HCT116 (cell line): ENCODE results near the gene PCDH9. TPM values are rescaled to one million over a fixed set of nuclear protein-coding genes. Genes with fewer than 3 reads are reported as not detected.

Source experiments
- ATAC-seq: fragments of 200-7000 bp; cut with Tn5 transposase; 2 replicates; pipeline ENCODE4 v1.9.1; 2020; ENCODE audit warnings: mild to moderate bottlenecking, moderate library complexity
- BruUV-seq: library from RNA; stranded (reverse); fragments of 400-500 nt; replicated peaks from 2 replicates; lab custom pipeline; 2021; lab: Mats Ljungman, UMichigan
- CTCF ChIA-PET: fragments of 300-600 bp; sonication (Branson Sonifier 250); formaldehyde crosslinking; loops from one replicate; lab custom pipeline; 2021; ENCODE audit warnings: antibody characterized with exemption; lab: Charles Lee
- POLR2A ChIA-PET: fragments of 300-600, 350-600 bp; sonication (Branson Sonifier 250); formaldehyde crosslinking; loops from one replicate; lab custom pipeline; 2021; ENCODE audit warnings: antibody characterized with exemption; lab: Charles Lee
- RAD21 ChIA-PET, 2 experiments: fragments of 300-600 bp; sonication (Branson Sonifier 250); formaldehyde crosslinking; loops; one replicate each; lab custom pipeline; 2023; ENCODE audit warnings: low total read pairs in 2 of 2; ENCODE audit not compliant: uncharacterized antibody in 2 of 2, unreplicated experiment in 2 of 2, low non-redundant PET in 1 of 2; lab: Charles Lee
- DNase-seq: peaks from one replicate; pipeline ENCODE4 v3.0.0-alpha.2; 2010; ENCODE audit warnings: low read depth, low spot score
- H2AFZ ChIP-seq: fragments of 200-600 bp; shearing (Covaris generic), sonication (generic); 2 replicates; pipeline ENCODE4 v1.6.1; 2017; ENCODE audit warnings: low read depth, mixed run types, mixed read lengths, antibody characterized with exemption, low read length; ENCODE audit not compliant: poor library complexity, severe bottlenecking
- H3K27ac ChIP-seq: 2 replicates; pipeline ENCODE4 v1.5.1; 2012; ENCODE audit warnings: low read depth, low read length
- H3K27me3 ChIP-seq: fragments of 200-600 bp; sonication (generic); 2 replicates; pipeline ENCODE4 v1.6.1; 2016; ENCODE audit warnings: mixed run types, low read length, mixed read lengths; ENCODE audit not compliant: insufficient read depth
- H3K36me3 ChIP-seq, 2 experiments: fragments of 200-500 bp in 1 of 2; fragments of 200-600 bp in 1 of 2; sonication (Bioruptor generic) in 1 of 2; sonication (generic) in 1 of 2; 2 replicates each; pipeline versions ENCODE4 v1.5.1 to v1.6.1; 2014 to 2016; ENCODE audit warnings: low read length in 2 of 2, inconsistent platforms in 1 of 2, mixed read lengths in 1 of 2, mixed run types in 1 of 2; ENCODE audit not compliant: insufficient read depth in 2 of 2, control insufficient read depth in 1 of 2
- H3K4me1 ChIP-seq, 2 experiments: fragments of 200-600 bp in 1 of 2; sonication (generic) in 1 of 2; 2 replicates each; pipeline versions ENCODE4 v1.5.1 to v1.6.1; 2012 to 2017; ENCODE audit warnings: low read length in 2 of 2, inconsistent platforms in 1 of 2, mild to moderate bottlenecking in 1 of 2, mixed read lengths in 1 of 2, mixed run types in 1 of 2, moderate library complexity in 1 of 2; ENCODE audit not compliant: insufficient read depth in 2 of 2, control insufficient read depth in 1 of 2
- H3K4me2 ChIP-seq: fragments of 200-600 bp; sonication (generic); 2 replicates; pipeline ENCODE4 v1.6.1; 2017; ENCODE audit warnings: mixed run types, low read length, mixed read lengths
- H3K4me3 ChIP-seq, 2 experiments: fragments of 200-600 bp in 1 of 2; sonication (generic) in 1 of 2; replicated peaks in 1 of 2; 2 replicates each; pipeline ENCODE4 v1.5.1; 2011 to 2016; ENCODE audit warnings: low read length in 2 of 2, control low read depth in 1 of 2, low read depth in 1 of 2, mild to moderate bottlenecking in 1 of 2, mixed read lengths in 1 of 2, mixed run types in 1 of 2
- H3K79me2 ChIP-seq: fragments of 200-600 bp; sonication (generic); 2 replicates; pipeline ENCODE4 v1.6.1; 2017; ENCODE audit warnings: mild to moderate bottlenecking, mixed run types, low read length, moderate library complexity, mixed read lengths; ENCODE audit not compliant: insufficient read depth
- H3K9ac ChIP-seq: fragments of 200-600 bp; sonication (generic); 2 replicates; pipeline ENCODE4 v1.6.1; 2016; ENCODE audit warnings: low read length, mixed read lengths
- H3K9me2 ChIP-seq: fragments of 200-600 bp; sonication (generic), shearing (Covaris generic); 2 replicates; pipeline ENCODE4 v1.6.1; 2017; ENCODE audit warnings: mixed run types, mild to moderate bottlenecking, moderate library complexity; ENCODE audit not compliant: insufficient read depth
- H3K9me3 ChIP-seq, 2 experiments: fragments of 200-500 bp in 1 of 2; fragments of 200-600 bp in 1 of 2; sonication (Bioruptor generic) in 1 of 2; sonication (generic) in 1 of 2; 2 replicates each; pipeline ENCODE4 v1.6.1; 2014 to 2017; ENCODE audit warnings: low read length in 2 of 2, mixed read lengths in 2 of 2, inconsistent platforms in 1 of 2, low read depth in 1 of 2, mild to moderate bottlenecking in 1 of 2, mixed run types in 1 of 2, moderate library complexity in 1 of 2; ENCODE audit not compliant: control insufficient read depth in 1 of 2, insufficient read depth in 1 of 2
- H4K20me1 ChIP-seq: fragments of 200-600 bp; sonication (generic), shearing (Covaris generic); 2 replicates; pipeline ENCODE4 v1.6.1; 2017; ENCODE audit warnings: mixed run types, mild to moderate bottlenecking, moderate library complexity; ENCODE audit not compliant: insufficient read depth
- ATF3 ChIP-seq: IDR thresholded peaks from 2 replicates; pipeline ENCODE4 v1.6.1; 2012
- CBX3 ChIP-seq: IDR thresholded peaks from 2 replicates; pipeline ENCODE4 v1.6.1; 2012; ENCODE audit warnings: low read depth
- CEBPB ChIP-seq: IDR thresholded peaks from 2 replicates; pipeline ENCODE4 v1.6.1; 2012; ENCODE audit warnings: low read depth
- EGR1 ChIP-seq: IDR thresholded peaks from 2 replicates; pipeline ENCODE4 v1.6.1; 2012; ENCODE audit warnings: low read depth
- ELF1 ChIP-seq: IDR thresholded peaks from 2 replicates; pipeline ENCODE4 v1.6.1; 2012; ENCODE audit warnings: low read depth, borderline replicate concordance
- EZH2phosphoT487 ChIP-seq: fragments of 200-600 bp; IDR thresholded peaks from 2 replicates; pipeline ENCODE4 v1.6.1; 2018; ENCODE audit warnings: antibody characterized with exemption, borderline replicate concordance
- FOSL1 ChIP-seq: IDR thresholded peaks from 2 replicates; pipeline ENCODE4 v1.6.1; 2012; ENCODE audit warnings: low read depth
- SIN3A ChIP-seq: IDR thresholded peaks from 2 replicates; pipeline ENCODE4 v1.6.1; 2012; ENCODE audit warnings: low read depth
- SP1 ChIP-seq: IDR thresholded peaks from 2 replicates; pipeline ENCODE4 v1.6.1; 2012; ENCODE audit warnings: low read depth
- SRF ChIP-seq: IDR thresholded peaks from 2 replicates; pipeline ENCODE4 v1.6.1; 2012; ENCODE audit warnings: low read depth
- TCF7L2 ChIP-seq: IDR thresholded peaks from 2 replicates; pipeline ENCODE4 v1.7.0; 2011; ENCODE audit warnings: borderline replicate concordance, inconsistent platforms; ENCODE audit not compliant: insufficient read depth, insufficient read length; ENCODE audit errors: extremely low read depth
- YY1 ChIP-seq: IDR thresholded peaks from 2 replicates; pipeline ENCODE4 v1.6.1; 2011; ENCODE audit warnings: low read length, low read depth, moderate library complexity, mild to moderate bottlenecking; ENCODE audit not compliant: insufficient replicate concordance; ENCODE audit errors: extremely low read depth
- ZBTB33 ChIP-seq: IDR thresholded peaks from 2 replicates; pipeline ENCODE4 v1.6.1; 2011; ENCODE audit warnings: mild to moderate bottlenecking, low read length, moderate library complexity; ENCODE audit not compliant: insufficient replicate concordance; ENCODE audit errors: extremely low read depth
- ZNF274 ChIP-seq: fragments of 200-500 bp; sonication (Bioruptor generic); IDR thresholded peaks from 2 replicates; pipeline ENCODE4 v1.6.1; 2014; ENCODE audit warnings: mild to moderate bottlenecking, low read depth, low read length, inconsistent platforms
- intact Hi-C: fragments of 100-400 bp; cut with micrococcal nuclease; formaldehyde crosslinking; loops from 2 replicates; pipeline ENCODE4 v1.10.0; 2022
- total RNA-seq: library from RNA; stranded (reverse); gene quantifications from one replicate; pipeline ENCODE4 v1.2.1, GENCODE V29; 2021; ENCODE audit not compliant: unreplicated experiment
- TF ChIP-seq, protein P1 (sequence below), 3 experiments: fragments of 200-600 bp in 1 of 3; sonication (generic) in 1 of 3; IDR thresholded peaks in 2 of 3; conservative IDR thresholded peaks in 1 of 3; 2 replicates each; pipeline ENCODE4 v1.5.1; 2012 to 2017; ENCODE audit warnings: low read depth in 2 of 3, low read length in 2 of 3, antibody characterized with exemption in 1 of 3, borderline replicate concordance in 1 of 3, control low read depth in 1 of 3, mild to moderate bottlenecking in 1 of 3, mixed read lengths in 1 of 3, mixed run types in 1 of 3, moderate library complexity in 1 of 3; ENCODE audit not compliant: insufficient read depth in 1 of 3

PCDH9 gene
- total RNA-seq, 1 experiment from 2014 or later = 0.02 TPM

DNA sequence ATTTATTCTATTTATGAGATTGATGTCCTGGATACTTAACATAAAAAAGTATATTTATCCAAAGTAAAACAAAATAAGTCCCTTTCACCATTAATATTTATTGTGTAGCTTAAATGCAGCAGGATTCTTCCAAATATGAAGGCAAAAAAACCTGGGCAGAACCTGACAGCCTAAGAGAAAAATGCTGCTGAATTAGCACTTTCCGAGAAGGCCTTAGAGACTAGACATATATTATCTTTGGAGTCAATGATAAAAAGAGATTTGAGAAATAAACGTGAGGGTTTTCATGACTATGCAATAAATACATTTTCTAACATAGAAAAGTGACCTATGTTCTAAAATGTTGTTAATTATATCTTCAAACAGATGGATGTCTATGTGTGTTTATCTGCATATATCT lies 566.9 kb downstream of the PCDH9 start:
- Histone ChIP-seq H4K20me1 (no peaks in the 10 kb centered on the region), H3K4me1 (peaks cover 0 to 14% of the 10 kb centered on the region in 2 experiments; a peak in 2 of 4 replicates), H3K27me3 (no peaks in the 10 kb centered on the region), H3K9me2 (no peaks in the 10 kb centered on the region), H3K27ac (no peak overlapping the region), H3K79me2 (no peaks in the 10 kb centered on the region), H2AFZ (no peak overlapping the region), H3K9ac (no peak overlapping the region), H3K36me3 (no peaks in the 10 kb centered on the region), H3K9me3 (no peaks in the 10 kb centered on the region), H3K4me3 (no peak overlapping the region), H3K4me2 (no peak overlapping the region)
- POLR2A ChIA-PET = no interaction called here
- RAD21 ChIA-PET = no interaction called here
- CTCF ChIA-PET = no interaction called here
- intact Hi-C loops = no loop called here
- ATAC-seq = no peak
- no peak for DNase-seq
- BruUV-seq = no TSS peak
- TF ChIP-seq ELF1 (no peak), EZH2phosphoT487 (no peak), FOSL1 (no peak), SIN3A (no peak), YY1 (no peak), SP1 (no peak)

GRCh38 chr13:66661336-66661735 lies 568.8 kb downstream of the PCDH9 start:
- BruUV-seq = no TSS peak
- no peak for ATAC-seq

More at GRCh38 chr13:66661336-66661735, 568.8 kb downstream of the PCDH9 start:
- Histone ChIP-seq H3K4me2 (no peak overlapping the region), H3K27ac (no peak overlapping the region), H3K79me2 (no peaks in the 10 kb centered on the region), H3K9ac (no peak overlapping the region), H3K36me3 (no peaks in the 10 kb centered on the region), H4K20me1 (no peaks in the 10 kb centered on the region), H3K9me3 (no peaks in the 10 kb centered on the region), H3K27me3 (no peaks in the 10 kb centered on the region), H3K4me1 (peaks cover 6 to 26% of the 10 kb centered on the region in 2 experiments), H2AFZ (no peak overlapping the region), H3K9me2 (no peaks in the 10 kb centered on the region), H3K4me3 (no peak overlapping the region)
- ChIA-PET RAD21 (no interaction called here), POLR2A (no interaction called here), CTCF (no interaction called here)
- intact Hi-C loops = no loop called here
- TF ChIP-seq EGR1 (no peak), SIN3A (no peak), YY1 (no peak), ZBTB33 (no peak), SRF (no peak), CEBPB (no peak), CBX3 (no peak), TCF7L2 (no peak), ATF3 (no peak), ELF1 (no peak), ZNF274 (no peak)
- TF ChIP-seq, protein P1, sequence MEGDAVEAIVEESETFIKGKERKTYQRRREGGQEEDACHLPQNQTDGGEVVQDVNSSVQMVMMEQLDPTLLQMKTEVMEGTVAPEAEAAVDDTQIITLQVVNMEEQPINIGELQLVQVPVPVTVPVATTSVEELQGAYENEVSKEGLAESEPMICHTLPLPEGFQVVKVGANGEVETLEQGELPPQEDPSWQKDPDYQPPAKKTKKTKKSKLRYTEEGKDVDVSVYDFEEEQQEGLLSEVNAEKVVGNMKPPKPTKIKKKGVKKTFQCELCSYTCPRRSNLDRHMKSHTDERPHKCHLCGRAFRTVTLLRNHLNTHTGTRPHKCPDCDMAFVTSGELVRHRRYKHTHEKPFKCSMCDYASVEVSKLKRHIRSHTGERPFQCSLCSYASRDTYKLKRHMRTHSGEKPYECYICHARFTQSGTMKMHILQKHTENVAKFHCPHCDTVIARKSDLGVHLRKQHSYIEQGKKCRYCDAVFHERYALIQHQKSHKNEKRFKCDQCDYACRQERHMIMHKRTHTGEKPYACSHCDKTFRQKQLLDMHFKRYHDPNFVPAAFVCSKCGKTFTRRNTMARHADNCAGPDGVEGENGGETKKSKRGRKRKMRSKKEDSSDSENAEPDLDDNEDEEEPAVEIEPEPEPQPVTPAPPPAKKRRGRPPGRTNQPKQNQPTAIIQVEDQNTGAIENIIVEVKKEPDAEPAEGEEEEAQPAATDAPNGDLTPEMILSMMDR (IDR thresholded peaks at IDR 0.05 in 2 of 3, conservative IDR thresholded peaks at IDR 0.05 in 1 of 3; ENCODE audit: borderline replicate concordance in 1 of 3, insufficient read depth in 1 of 3, low read depth in 2 of 3, low read length in 2 of 3) = no peak
- no peak for DNase-seq
